VCaP (cell line): ENCODE data around the gene BRMS1L.

Experiments used
- H3K27ac ChIP-seq: fragments of 450-650 bp; 2 replicates; pipeline ENCODE4 v1.5.1; 2017
- CTCF ChIP-seq: fragments of 450-650 bp; conservative IDR thresholded peaks from 2 replicates; pipeline ENCODE4 v1.5.1; 2017; ENCODE audit warnings: mild to moderate bottlenecking, moderate library complexity

The BRMS1L gene

DNA sequence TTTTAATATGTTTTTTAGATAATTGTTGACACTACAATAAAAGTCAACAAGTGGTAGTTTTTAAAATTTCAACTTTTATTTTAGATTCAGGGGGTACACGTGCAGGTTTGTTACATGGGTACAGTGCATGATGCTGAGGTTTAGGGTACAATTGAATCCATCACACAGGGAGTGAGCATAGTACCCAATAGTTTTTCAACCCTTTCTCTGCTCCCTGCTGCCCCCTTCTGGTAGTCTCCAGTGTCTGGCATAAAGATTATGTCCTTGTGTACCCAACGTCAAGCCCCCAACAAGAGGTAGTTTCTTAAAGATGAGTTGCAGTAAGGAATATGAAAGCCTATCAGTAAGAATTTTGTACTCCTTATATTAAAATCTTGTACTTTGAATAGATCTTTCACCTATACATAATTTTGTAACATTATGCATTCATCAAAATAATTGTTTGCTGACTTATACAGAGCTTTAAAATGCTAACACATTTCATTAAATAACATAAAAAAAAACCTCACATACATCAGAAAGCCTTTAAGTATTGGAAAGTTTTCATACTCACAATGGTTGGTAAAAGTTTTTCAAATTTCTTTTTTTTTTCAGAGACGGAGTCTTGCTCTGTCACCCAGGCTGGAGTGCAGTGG lies 11.7 kb upstream of the BRMS1L start:
- peak; percentile 79 for TF ChIP-seq CTCF
- H3K27ac ChIP-seq: no peak overlapping the region

DNA sequence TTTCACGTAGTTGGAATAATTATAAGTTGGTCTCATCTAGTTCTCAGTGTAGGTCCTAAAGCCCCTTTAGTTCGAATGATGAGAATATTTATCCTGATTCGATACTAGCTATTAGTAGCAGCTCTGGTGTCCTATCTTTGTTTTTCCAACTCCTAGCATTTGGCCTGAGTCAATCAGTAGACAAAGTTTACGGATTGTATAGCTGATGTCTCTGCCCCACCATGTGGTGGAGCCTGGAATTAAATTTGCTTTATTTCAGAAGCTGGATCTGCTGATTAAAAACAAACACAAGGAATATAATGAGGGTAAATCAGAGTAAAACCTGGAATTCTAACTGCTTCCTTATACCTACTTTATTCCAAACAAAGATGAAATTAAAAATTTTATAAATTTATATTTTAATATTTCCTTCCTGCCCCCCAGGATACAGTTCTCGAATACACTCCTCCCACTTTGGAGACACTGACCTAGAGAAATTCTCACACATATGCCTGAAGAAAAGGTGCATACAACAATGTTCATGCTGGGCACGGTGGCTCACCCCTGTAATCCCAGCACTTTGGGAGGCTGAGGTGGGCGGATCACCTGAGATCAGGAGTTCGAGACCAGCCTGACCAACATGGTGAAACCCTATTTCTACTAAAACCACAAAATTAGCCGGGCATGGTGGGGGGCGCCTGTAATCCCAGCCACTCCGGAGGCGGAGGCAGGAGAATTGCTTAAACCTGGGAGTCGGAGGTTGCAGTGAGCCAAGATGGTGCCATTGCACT lies 7.6 kb upstream of the BRMS1L start:
- H3K27ac ChIP-seq: no peak overlapping the region
- peak; percentile 83 for TF ChIP-seq CTCF

- TF ChIP-seq CTCF: no peak
These were observed 6.3 kb upstream of the BRMS1L start for GRCh38 chr14:35819591-35820540.

DNA sequence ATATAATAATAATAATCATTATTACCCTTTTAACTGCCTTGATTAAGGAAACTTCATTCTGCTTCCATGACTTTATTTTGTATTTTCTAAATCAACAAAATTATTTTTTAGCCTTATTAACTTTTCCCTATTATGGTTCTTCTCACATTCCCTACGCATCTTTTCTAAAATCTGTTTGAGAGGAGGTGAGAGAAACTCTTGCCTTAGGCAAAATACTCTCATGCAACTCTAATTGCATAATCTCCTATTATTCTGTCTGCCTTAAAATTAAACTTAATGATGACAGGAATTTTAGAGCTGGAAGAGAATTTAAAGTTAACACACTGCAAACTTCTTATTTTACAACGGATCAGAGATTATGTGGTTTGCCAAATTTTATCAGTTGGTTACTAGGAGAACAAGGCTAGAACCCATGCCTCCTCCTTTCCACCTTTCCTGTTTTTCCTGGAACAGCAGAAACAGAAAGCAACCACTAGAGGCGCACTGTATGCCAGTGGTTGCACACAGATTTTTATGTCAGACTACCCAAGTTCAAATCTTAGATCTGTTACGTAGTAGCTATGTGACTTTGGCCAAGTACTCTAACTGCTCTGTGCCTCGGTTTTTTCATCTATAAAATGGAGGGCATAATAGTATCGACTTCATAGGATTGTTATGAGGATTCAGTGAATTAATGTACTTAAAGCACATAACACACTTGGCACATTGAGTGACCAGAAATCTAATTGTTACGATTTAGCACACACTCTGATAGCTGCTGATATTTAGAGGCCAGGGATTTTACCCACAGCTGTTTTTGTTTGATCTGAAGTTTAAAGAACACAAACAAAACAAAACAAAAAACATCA lies 4.3 kb upstream of the BRMS1L start:
- TF ChIP-seq CTCF: peak; percentile 82
- no peak overlapping the region for H3K27ac ChIP-seq

More at GRCh38 chr14:35819591-35820540, 6.3 kb upstream of the BRMS1L start:
- H3K27ac ChIP-seq: no peak overlapping the region

- H3K27ac ChIP-seq: no peak overlapping the region
- TF ChIP-seq CTCF: no peak
These were observed 3.6 kb upstream of the BRMS1L start for GRCh38 chr14:35822501-35822900.

- peak overlapping the region; percentile 95 for H3K27ac ChIP-seq
These were observed 1.5 kb upstream of the BRMS1L start for GRCh38 chr14:35824446-35825165.

DNA sequence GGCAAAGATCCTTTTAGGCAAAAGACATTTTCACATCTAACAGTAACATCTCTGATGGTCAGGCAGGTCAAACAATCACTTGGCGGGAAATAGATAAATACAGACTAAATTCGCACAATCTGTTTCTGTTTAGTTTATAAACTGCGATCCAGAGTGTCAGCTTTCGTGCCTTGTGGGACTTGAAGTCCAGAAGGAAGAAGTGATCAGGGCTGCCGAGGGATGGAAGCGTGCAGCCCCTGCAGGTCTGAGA lies 245 bp upstream of the BRMS1L start:
- TF ChIP-seq CTCF: no peak
- peak overlapping the region; percentile 95 for H3K27ac ChIP-seq
